Caco-2 (cell line): Measurements from ENCODE around the gene RXFP1. TPM values are rescaled to one million over a fixed set of nuclear protein-coding genes. Genes with fewer than 3 reads are reported as not detected.

ENCODE experiments used
- BruUV-seq: library from RNA; stranded (reverse); fragments of 400-500 nt; replicated peaks from 2 replicates; lab custom pipeline; 2021; lab: Mats Ljungman, UMichigan
- CTCF ChIA-PET: fragments of 300-600 bp; sonication (Branson Sonifier 250); formaldehyde crosslinking; loops from one replicate; lab custom pipeline; 2022; ENCODE audit warnings: antibody characterized with exemption; lab: Charles Lee
- POLR2A ChIA-PET: fragments of 300-600 bp; sonication (Branson Sonifier 250); formaldehyde crosslinking; loops from one replicate; lab custom pipeline; 2022; ENCODE audit warnings: antibody characterized with exemption; lab: Charles Lee
- DNase-seq, 2 experiments: peaks; one replicate each; pipeline versions ENCODE4 v3.0.0 to v3.0.0-alpha.2; 2020 to 2022
- H3K27me3 ChIP-seq: replicated peaks from 2 replicates; pipeline ENCODE4 v1.6.0; 2011; ENCODE audit warnings: low read length; ENCODE audit not compliant: control insufficient read depth, insufficient read depth
- H3K36me3 ChIP-seq: 2 replicates; pipeline ENCODE4 v1.5.1; 2011; ENCODE audit warnings: low read length; ENCODE audit not compliant: control insufficient read depth, insufficient read depth
- H3K4me1 ChIP-seq: fragments of 250-450 bp; sonication (Bioruptor Pico); 2 replicates; pipeline ENCODE4 v1.5.1; 2020; ENCODE audit warnings: mild to moderate bottlenecking
- H3K4me3 ChIP-seq: 2 replicates; pipeline ENCODE4 v1.5.1; 2011; ENCODE audit warnings: low read depth, mild to moderate bottlenecking, control low read depth, low read length
- H3K9me3 ChIP-seq: fragments of 250-450 bp; sonication (Bioruptor Pico); 2 replicates; pipeline ENCODE4 v1.5.1; 2020; ENCODE audit warnings: mild to moderate bottlenecking, moderate library complexity
- H3K27ac Mint-ChIP-seq: one replicate; pipeline ENCODE4 v1.8.0; 2022; ENCODE audit warnings: mixed read lengths; ENCODE audit not compliant: unreplicated experiment
- H3K27me3 Mint-ChIP-seq: one replicate; pipeline ENCODE4 v1.8.0; 2022; ENCODE audit warnings: mixed read lengths; ENCODE audit not compliant: insufficient read depth, unreplicated experiment
- H3K36me3 Mint-ChIP-seq: one replicate; pipeline ENCODE4 v1.8.0; 2022; ENCODE audit warnings: mild to moderate bottlenecking, mixed read lengths; ENCODE audit not compliant: insufficient read depth, unreplicated experiment
- H3K4me1 Mint-ChIP-seq: one replicate; pipeline ENCODE4 v1.8.0; 2022; ENCODE audit warnings: low read depth, mixed read lengths; ENCODE audit not compliant: unreplicated experiment
- H3K4me3 Mint-ChIP-seq: one replicate; pipeline ENCODE4 v1.8.0; 2022; ENCODE audit warnings: mild to moderate bottlenecking, moderate library complexity, mixed read lengths; ENCODE audit not compliant: unreplicated experiment
- H3K9me3 Mint-ChIP-seq: one replicate; pipeline ENCODE4 v1.8.0; 2022; ENCODE audit warnings: mixed read lengths; ENCODE audit not compliant: unreplicated experiment
- CTCF ChIP-seq, 2 experiments: fragments of 200-600 bp in 1 of 2; IDR thresholded peaks; 1 replicate in 1 of 2; 2 replicates in 1 of 2; pipeline versions ENCODE4 v1.5.1 to v1.8.0; 2011 to 2022; ENCODE audit warnings: antibody characterized with exemption in 1 of 2, control low read depth in 1 of 2, inconsistent platforms in 1 of 2, low read depth in 1 of 2, low read length in 1 of 2, mild to moderate bottlenecking in 1 of 2, moderate library complexity in 1 of 2; ENCODE audit not compliant: insufficient read depth in 1 of 2, severe bottlenecking in 1 of 2, unreplicated experiment in 1 of 2
- intact Hi-C: fragments of 100-400 bp; cut with micrococcal nuclease; formaldehyde crosslinking; loops from one replicate; pipeline ENCODE4 v1.10.0; 2022; ENCODE audit not compliant: unreplicated experiment
- total RNA-seq: library from RNA; stranded (reverse); gene quantifications from 2 replicates; pipeline ENCODE4 v1.2.3, GENCODE V29; 2022

The RXFP1 gene
- total RNA-seq, 1 experiment from 2014 or later, result not detected

DNA sequence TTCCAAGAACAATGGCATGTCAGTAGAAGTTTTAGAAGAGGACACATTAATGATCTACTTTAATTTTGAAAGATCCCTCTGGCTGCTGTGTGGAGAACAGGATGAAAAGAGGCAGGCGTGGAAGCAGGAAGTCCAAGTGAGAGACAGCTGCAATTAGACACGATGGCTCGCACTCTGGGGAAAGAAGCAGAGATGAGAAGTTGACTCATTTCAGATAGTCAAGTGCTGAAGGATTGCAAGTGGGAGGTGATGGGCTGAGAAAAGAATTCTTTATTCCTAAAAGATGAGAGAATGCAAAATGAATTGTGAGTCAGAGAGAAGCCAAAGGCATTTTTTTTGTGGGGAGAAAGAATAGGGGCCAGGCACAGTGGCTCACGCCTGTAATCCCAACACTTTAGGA lies 16.5 kb downstream of the RXFP1 start:
- H3K36me3 ChIP-seq, result no peaks in the 10 kb centered on the region
- POLR2A ChIA-PET, result no interaction called here
- Mint-ChIP-seq H3K9me3 (no peaks in the 10 kb centered on the region), H3K4me3 (no peak overlapping the region), H3K27me3 (peaks cover 5% of the 10 kb centered on the region), H3K36me3 (no peaks in the 10 kb centered on the region), H3K4me1 (peaks cover 12% of the 10 kb centered on the region), H3K27ac (no peak overlapping the region)
- TF ChIP-seq CTCF (IDR thresholded peaks at IDR 0.05; ENCODE audit: insufficient read depth in 1 of 2, low read depth in 1 of 2, low read length in 1 of 2, severe bottlenecking in 1 of 2, unreplicated experiment in 1 of 2), result no peak
- H3K27me3 ChIP-seq, result no peaks in the 10 kb centered on the region
- BruUV-seq, result no TSS peak
- H3K4me3 ChIP-seq, result no peak overlapping the region
- intact Hi-C loops, result no loop called here
- DNase-seq, result no peak
- no peaks in the 10 kb centered on the region for H3K9me3 ChIP-seq
- CTCF ChIA-PET, result interaction anchor here (0.7 kb wide), 1 partner anchor 23 kb away, joined by 4 read pairs; no protein-coding TSS in a partner anchor
- no peaks in the 10 kb centered on the region for H3K4me1 ChIP-seq

DNA sequence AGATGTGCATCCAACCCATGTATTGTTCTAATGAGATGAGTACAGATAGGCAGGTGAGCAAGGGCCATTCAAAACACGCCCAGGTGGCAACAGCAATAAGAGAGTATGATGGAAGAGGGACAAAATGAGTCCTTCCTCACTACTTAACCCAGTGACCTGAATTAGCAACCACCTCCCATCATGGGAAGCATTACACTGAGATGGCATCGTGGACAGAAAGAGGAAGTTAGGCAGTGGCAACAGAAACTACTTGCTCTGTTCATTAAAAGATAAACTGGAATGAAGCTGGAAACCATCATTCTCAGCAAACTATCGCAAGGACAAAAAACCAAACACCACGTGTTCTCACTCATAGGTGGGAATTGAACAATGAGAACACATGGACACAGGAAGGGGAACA lies 17.2 kb downstream of the RXFP1 start:
- intact Hi-C loops, result no loop called here
- H3K27me3 Mint-ChIP-seq, result peaks cover 5% of the 10 kb centered on the region

GRCh38 chr4:158540125-158540907 lies 18.6 kb downstream of the RXFP1 start:
- Histone ChIP-seq H3K4me3 (no peak overlapping the region), H3K27me3 (no peaks in the 10 kb centered on the region), H3K36me3 (no peaks in the 10 kb centered on the region), H3K9me3 (no peaks in the 10 kb centered on the region), H3K4me1 (no peaks in the 10 kb centered on the region)
- intact Hi-C loops, result no loop called here
- Mint-ChIP-seq H3K4me3 (no peak overlapping the region), H3K27ac (no peak overlapping the region), H3K4me1 (peaks cover 12% of the 10 kb centered on the region), H3K27me3 (peaks cover 5% of the 10 kb centered on the region), H3K9me3 (no peaks in the 10 kb centered on the region), H3K36me3 (no peaks in the 10 kb centered on the region)
- ChIA-PET POLR2A (no interaction called here), CTCF (no interaction called here)
- BruUV-seq, result no TSS peak
- no peak for DNase-seq
- no peak for TF ChIP-seq CTCF (IDR thresholded peaks at IDR 0.05; ENCODE audit: insufficient read depth in 1 of 2, low read depth in 1 of 2, low read length in 1 of 2, severe bottlenecking in 1 of 2, unreplicated experiment in 1 of 2)

More for the DNA sequence above, 17.2 kb downstream of the RXFP1 start:
- Histone ChIP-seq H3K9me3 (no peaks in the 10 kb centered on the region), H3K4me3 (no peak overlapping the region), H3K4me1 (no peaks in the 10 kb centered on the region), H3K36me3 (no peaks in the 10 kb centered on the region), H3K27me3 (no peaks in the 10 kb centered on the region)
- Mint-ChIP-seq H3K27ac (no peak overlapping the region), H3K36me3 (no peaks in the 10 kb centered on the region), H3K4me1 (peaks cover 12% of the 10 kb centered on the region), H3K4me3 (no peak overlapping the region), H3K9me3 (no peaks in the 10 kb centered on the region)
- DNase-seq, result no peak
- BruUV-seq, result no TSS peak
- ChIA-PET CTCF (interaction anchor here (0.7 kb wide), 1 partner anchor 24 kb away, joined by 4 read pairs; no protein-coding TSS in a partner anchor), POLR2A (no interaction called here)
- no peak for TF ChIP-seq CTCF (IDR thresholded peaks at IDR 0.05; ENCODE audit: insufficient read depth in 1 of 2, low read depth in 1 of 2, low read length in 1 of 2, severe bottlenecking in 1 of 2, unreplicated experiment in 1 of 2)
